HG03439 (cell line): ENCODE results near the gene SOX9.
"Not testable (repeated sequence)": the region's sequence is repeated elsewhere in the genome, so short reads cannot be mapped to it uniquely, and the experiment has no call there.

Source experiments
- ATAC-seq: cut with Tn5 transposase; IDR thresholded peaks from one replicate; pipeline ENCODE4 v1.9.1; 2021; ENCODE audit warnings: mild to moderate bottlenecking, moderate library complexity; ENCODE audit not compliant: unreplicated experiment

The SOX9 gene

GRCh38 chr17:72125226-72125651 lies 4.4 kb downstream of the SOX9 start:
- ATAC-seq, result no peak

GRCh38 chr17:72125742-72126141 lies 4.9 kb downstream of the SOX9 start:
- ATAC-seq, result no peak

- ATAC-seq, result no peak
Observed at GRCh38 chr17:72126575-72127486, 6.0 kb downstream of the SOX9 start.

- ATAC-seq, result no peak
Observed at GRCh38 chr17:72128039-72128438, 7.2 kb downstream of the SOX9 start.

GRCh38 chr17:72134608-72135394 lies 14.0 kb downstream of the SOX9 start:
- no peak for ATAC-seq

- no peak for ATAC-seq
Observed at GRCh38 chr17:72135546-72136325, 14.9 kb downstream of the SOX9 start.

- ATAC-seq, result no peak
Observed at GRCh38 chr17:72136692-72137091, 15.9 kb downstream of the SOX9 start.

GRCh38 chr17:72137161-72137560 lies 16.3 kb downstream of the SOX9 start:
- ATAC-seq, result no peak

GRCh38 chr17:72139212-72139611 lies 18.4 kb downstream of the SOX9 start:
- ATAC-seq, result no peak

- no peak for ATAC-seq
Observed at GRCh38 chr17:72141336-72141735, 20.5 kb downstream of the SOX9 start.

GRCh38 chr17:72142097-72142496 lies 21.3 kb downstream of the SOX9 start:
- ATAC-seq, result not testable (repeated sequence)

GRCh38 chr17:72142614-72143013 lies 21.8 kb downstream of the SOX9 start:
- no peak for ATAC-seq

- ATAC-seq, result no peak
Observed at GRCh38 chr17:72143245-72143644, 22.4 kb downstream of the SOX9 start.

- ATAC-seq, result no peak
Observed at GRCh38 chr17:72144101-72144500, 23.3 kb downstream of the SOX9 start.

GRCh38 chr17:72145562-72145961 lies 24.7 kb downstream of the SOX9 start:
- ATAC-seq, result no peak

- ATAC-seq, result no peak
Observed at GRCh38 chr17:72145962-72146361, 25.1 kb downstream of the SOX9 start.

- no peak for ATAC-seq
Observed at GRCh38 chr17:72146371-72146770, 25.6 kb downstream of the SOX9 start.

GRCh38 chr17:72150632-72151460 lies 30.0 kb downstream of the SOX9 start:
- ATAC-seq, result no peak

GRCh38 chr17:72151565-72152386 lies 31.0 kb downstream of the SOX9 start:
- ATAC-seq, result no peak
